GM18526 (cell line): Measurements from ENCODE around the gene METRN.

ENCODE experiments used
- POLR2A ChIP-seq: IDR thresholded peaks from 3 replicates; pipeline ENCODE4 v1.6.1; 2011; ENCODE audit not compliant: insufficient read length; ENCODE audit errors: extremely low read depth

Gene METRN

DNA sequence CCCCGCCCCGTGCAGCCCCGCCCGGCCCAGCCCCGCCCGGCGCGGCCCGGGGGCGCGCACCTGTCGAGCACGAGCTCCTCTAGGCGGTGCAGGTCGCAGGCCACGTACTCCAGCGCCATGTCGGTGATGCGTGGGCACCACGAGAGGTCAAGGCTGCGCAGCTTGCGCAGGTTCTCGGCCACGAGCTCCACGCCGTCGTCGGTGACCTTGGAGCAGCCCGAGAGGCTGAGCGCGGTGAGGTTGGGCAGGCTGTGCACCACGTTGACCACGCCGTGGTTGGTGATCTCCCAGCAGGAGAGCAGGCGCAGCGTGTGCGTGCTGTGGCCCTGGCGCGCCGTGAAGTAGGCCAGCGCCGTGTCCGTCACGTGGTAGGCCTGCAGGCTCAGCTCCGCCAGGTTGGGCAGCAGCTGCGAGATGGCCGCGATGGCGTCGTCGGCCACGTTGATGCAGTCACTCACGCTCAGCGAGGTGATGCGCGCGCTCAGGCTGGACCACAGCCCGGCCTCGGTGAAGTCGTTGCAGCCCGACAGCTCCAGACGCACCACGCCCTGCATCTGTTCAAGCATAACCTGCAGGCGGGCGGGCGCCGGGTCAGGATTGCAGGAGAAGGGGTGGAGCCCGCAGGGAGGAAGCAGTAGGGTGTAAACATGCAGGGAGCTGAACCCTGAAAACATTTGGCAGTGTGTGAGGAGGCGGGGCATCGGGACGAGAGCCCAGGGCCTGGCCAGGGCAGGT lies 19.4 kb upstream of the METRN start:
- TF ChIP-seq POLR2A = peak; percentile 57

DNA sequence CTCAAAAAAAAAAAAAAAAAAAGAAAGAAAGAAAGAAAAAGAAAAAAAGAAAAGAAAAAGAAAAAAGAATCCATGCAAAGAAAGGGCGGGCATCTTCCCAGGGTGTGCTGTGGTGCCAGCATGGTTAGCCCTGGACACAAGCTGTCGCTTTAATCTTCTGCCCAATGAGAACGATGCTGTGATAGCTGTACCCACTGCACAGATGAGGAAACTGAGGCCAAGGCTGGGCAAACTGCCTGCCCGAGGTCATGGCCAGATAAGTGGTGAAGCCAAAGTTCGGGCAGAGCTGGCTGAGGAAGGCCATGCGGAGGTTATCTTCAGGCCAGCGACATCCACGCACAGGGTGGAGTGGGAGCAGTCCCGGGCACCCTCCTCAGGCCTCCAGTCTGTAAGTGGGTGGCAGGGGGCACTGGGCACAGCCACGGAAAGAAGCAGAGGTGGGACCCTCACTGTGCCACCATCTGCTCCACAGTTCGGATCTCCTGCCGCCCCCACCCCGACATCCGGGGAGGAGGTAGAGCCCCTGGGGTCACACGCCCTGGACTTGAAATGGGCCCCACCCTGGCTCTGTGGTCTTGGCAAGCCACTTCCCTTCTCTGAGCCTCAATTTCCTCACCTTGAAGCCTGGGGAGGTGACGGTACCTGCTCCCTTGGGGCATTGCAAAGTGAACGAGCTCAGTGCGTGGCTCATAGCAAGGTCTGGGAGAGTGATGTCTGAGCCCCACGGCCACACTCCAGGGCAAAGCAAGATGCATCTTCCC lies 15.8 kb upstream of the METRN start:
- TF ChIP-seq POLR2A = no peak

DNA sequence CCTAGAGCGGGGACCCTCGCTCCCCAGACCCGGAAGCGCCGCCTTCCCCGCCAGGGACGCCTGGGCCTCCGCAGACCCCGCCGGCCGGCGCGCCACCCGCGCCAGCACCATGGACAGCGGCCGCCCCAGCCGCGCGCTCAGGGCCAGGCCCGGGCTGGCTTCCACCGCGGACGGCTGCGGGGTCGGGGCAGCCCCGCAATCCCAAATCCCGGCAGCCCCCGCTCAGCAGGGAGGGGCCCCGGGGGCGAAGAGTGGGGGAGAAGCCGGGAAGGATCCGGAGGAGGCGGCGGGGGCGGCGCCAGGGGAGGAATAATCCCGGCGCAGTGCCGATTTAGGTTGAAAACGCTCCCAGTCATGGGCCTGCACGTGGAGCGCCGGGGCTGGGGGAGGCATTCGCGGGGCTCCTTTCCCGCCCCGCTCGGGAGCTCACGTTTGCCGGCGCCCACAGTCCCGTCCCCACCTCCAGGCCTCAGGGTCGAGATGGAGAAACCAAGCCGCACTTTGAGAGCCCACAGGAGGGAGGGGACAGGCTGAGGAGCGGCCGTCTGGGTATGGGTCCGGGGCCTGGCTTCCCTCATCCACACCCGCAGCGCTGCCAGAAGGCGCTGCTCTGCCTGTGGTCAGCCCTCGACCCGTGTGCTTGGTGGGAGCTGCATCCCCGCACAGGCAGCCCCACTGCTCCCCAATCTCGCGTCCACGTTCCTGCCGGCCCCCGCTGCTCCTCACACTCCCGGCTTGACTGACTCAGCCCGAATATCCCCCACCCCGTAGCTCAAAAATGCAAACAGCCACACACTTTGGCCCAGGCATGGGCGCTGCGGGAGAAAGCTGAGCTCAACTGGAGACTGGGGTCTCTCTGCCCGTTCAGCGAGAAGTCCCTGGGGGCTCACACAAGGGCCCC lies 14.0 kb upstream of the METRN start:
- no peak for TF ChIP-seq POLR2A

DNA sequence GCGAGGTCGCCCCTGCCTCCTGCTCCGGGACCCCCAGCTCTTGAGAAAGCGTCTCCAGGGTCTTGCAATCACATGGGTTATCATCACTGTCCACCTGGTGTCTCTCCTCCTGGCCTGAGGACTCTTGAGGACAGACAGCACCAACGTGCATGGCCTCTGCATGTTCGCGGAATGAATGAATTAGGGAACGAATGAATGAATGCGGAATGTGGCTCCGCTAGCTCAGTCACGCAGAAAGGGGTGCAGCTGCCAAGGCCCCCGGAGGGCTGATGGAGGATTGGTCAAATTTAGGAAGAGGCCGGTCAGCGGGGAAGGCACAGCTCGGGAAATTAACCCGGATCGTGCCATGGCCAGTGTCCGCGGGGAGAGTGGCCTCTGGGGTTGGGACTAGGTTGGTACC lies 12.6 kb upstream of the METRN start:
- no peak for TF ChIP-seq POLR2A

DNA sequence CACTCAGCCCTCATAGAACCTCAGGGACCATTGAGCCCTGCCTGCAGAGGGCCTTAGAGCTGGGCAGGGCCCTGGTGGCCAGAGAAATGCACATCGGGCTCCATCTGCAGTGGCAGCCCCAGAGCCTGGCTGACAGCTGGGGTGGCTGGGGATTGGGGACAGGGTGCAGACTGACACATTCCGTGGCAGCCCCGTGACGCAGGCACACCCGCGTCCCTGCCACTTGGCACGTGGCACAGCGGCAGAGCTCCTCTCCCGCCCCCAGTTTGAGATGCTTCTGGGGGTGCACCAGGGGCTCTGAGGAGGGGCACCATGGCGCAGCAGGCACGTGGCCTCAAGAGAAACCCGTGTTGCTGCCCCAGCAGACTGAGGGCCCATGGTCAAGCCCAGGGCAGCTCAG lies 11.5 kb upstream of the METRN start:
- TF ChIP-seq POLR2A = no peak

DNA sequence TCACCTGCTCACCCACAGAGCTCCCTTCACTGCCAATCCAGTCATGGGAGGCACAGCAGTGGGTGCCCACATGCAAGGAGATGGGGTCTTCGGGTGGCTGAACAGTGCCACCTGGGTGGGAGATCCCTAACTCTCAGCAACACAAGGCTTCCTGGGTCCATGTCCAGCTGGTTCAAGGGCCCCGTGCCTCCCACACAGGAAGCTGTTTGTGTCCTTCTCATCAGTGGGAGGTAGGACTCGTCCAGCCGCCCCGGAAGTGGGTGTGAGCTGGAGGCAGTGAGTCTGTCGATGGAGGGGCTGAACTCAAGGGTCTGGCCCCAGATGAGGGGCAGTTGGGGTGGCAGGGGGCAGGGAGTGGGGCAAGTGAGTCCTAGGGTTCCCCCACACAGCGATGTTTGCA lies 10.9 kb upstream of the METRN start:
- TF ChIP-seq POLR2A = no peak

DNA sequence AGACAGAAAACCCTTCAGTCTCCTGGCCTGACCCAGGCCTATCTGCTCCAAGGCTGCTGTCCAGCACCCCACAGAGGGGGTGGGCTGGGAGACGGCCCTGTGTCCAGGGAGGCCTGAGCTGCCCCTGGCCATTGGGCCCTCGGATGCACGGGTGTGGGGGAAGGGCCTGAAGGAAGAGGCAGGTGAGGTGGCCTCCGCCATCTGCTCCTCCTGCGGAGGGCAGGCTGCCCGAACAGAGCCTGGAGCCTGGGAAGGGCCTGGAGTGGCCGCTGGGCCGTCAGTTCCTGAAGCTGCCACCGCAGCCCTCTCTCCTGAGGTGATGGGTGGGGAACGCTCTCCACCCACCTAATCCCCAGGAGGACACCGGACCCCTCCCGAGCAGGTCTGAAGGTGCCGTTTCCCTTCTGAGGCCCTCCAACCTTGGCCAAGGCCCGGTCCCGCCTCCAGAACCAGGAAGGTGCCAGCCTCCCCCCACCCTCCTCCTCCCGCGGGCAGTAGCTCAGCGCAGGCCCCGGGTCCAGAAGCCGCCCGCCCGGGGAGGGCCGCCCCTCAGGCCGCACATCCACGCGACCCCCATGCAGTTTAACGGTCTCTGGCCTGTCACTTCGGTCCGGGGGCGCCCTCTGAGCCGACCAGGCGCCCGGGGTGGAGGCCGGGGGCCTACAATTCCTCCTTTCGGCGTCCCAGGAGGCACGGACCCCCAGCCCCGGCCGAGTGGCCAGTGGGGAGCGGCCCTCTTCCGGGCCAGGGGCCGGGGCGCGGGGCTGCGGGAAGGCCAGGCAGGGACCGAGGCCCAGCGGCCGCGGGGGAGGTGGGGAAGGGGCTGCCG lies 10.2 kb upstream of the METRN start:
- no peak for TF ChIP-seq POLR2A

DNA sequence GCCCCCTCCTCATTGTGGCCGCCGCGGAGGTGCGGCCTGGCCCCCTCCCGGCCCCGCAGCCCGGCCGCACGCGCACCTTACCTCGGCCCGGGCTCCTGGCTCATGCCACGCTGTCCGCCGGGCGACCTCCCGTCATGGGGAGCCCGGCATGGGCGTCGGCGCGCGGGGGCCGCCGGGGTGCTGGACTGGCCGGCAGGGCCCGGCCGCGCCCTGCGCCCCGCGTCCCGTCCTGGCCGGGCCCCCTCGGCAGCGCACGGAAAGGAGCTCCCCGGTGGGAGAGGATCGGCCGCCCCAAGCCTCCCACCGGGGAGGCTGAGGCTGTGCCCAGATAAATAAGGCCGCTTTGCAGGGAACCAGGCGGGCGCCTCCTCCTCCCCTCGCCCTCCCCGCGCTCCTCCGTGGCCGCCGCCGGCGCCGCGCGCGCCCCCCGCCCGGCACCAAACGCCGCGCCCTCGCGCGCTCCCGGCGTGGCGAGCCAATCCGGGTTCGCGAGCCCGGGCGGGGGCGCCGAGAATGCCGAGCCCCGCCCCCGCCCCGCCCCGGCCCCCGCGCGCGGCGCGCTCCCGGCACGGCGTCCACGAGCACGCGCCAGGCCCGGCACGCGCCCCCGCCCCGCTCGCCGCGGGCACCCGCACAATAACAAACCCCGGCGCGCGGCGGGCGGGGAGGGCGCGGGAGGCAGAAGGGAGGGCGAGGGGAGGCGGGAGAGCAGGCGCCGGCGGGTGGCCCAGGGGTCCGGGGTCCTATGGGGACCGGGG lies 9.3 kb upstream of the METRN start, which contains the start of gene FBXL16:
FBXL16 (minus strand) TSS at position 371 of the 758 bp plus-strand sequence. CDS start 8,396 bp downstream, outside the sequence.
- TF ChIP-seq POLR2A = no peak

DNA sequence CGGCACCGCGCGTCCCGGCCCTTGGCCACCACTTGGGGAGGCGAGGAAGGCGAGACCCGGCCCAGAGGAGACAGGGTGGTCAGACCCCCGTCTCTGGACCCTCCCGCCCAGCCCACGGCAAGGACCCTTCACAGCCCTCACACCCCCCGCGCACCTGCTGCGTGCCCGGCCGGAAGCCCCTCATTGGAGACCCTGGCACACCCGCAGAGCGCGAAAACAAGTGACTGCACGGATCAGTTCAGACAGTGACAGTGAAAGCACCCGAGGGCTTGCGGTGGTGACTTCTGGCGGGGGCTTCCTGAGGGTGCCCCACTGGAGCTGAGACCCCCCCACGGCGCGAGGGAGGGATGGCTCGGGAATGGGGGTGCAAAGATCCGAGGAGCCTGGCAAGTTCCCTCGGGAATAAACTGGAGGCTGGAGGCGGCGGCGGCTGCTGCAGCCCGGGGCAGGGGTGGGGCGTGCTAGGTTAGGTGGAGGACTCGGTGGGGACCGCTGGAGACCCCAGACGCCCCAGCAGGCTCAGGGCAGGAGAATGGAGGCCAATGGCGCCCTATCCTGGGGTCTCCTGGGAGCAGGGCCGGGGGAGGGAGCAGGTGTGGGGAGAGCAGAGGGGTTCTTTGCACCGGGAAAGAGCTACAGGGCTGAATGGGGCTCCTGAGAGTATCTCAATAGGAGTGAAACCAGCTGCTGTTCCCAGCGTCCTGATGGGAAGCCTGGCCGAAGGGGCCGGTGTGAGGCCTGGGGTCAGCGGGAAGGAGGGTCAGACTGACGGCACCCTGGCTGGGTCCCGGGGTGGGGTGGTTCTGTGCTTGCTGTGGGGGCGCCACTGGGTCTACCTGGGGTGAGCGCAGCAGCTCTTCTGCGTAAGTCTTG lies 8.5 kb upstream of the METRN start:
- no peak for TF ChIP-seq POLR2A

DNA sequence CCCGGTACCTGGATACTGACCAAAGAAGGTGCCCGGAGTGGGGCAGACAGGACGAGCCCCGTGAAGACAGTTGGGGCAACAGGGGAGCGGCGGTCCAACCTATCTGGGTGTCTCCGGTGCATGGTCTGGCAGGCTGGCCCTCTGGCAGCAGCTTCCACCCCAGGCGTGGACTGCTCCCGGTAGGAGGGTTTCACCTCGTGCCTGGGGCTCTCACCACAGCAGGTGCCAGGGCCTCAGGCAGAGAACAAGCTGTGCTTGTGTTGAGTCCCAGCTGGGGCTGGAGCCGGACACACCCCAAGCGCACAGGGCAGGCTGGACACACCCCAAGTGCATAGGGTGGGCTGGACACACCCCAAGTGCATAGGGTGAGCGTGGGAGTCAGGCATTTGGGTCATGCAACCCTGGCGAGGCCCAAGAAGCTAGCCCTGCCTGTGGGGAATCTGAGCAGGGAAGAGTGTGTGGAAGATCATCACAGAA lies 7.8 kb upstream of the METRN start:
- TF ChIP-seq POLR2A = no peak

DNA sequence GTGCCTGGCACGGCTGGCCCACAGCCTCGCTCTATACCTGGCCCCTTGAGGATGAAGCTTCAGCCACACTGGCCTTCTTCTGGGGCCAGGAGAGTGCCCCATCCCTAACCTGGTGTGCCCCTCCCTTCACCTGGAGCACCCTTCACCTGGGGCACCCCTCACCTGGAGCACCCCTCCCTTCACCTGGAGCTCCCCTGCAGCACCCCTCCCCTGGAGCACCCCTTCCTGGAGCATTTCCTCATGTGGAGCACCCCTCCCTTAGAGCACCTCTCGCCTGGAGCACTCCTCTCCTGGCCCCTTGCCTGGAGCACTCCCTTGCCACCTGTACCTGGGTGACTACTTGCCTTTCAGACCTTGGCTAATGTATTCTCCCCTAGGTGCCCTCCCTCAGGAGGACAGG lies 6.9 kb upstream of the METRN start:
- no peak for TF ChIP-seq POLR2A

DNA sequence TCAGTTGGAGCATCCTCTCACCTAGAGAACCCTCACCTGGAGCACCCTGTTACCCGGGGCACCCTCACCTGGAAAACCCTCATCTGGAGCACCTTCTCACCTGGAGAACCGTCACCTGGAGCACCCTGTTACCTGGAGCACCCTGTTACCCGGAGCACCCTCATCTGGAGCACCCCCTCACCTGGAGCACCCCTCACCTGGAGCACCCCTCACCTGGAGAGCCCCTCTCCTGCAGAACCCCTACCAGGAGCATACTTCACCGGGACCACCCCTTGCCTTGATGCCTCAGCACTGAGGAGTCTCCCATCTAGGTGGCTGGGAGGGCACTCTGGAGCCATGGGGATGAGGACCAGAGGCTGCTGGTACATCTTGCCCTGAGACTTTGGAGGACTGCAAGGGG lies 6.0 kb upstream of the METRN start:
- no peak for TF ChIP-seq POLR2A
